ENCODE data around the gene TBCD. TPM values are rescaled to one million over a fixed set of nuclear protein-coding genes. Genes with fewer than 3 reads are reported as not detected.
"Not testable (repeated sequence)": the region's sequence is repeated elsewhere in the genome, so short reads cannot be mapped to it uniquely, and the experiment has no call there.

The TBCD gene
- total RNA-seq, 2 experiments from 2014 or later = 71.8 to 75.3 TPM

DNA sequence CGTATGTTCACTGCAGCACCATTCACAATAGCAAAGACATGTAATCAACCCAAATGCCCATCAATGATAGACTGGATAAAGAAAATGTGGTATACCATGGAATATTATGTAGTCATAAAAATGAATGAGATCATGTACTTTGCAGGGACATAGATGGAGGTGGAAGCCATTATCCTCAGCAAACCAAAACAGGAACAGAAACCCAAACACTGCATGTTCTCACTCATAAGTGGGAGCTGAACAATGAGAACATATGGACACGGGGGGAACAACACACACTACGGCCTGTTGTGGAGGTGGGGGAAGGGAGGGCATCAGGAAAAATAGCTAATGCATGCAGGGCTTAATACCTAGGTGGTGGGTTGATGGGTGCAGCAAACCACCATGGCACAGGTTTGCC, 237.2 kb downstream of the TBCD start:
- H3K27ac Mint-ChIP-seq; H3K27me3 Mint-ChIP-seq (ENCODE audit: low read depth); H3K4me3 Mint-ChIP-seq; intact Hi-C loops (cut with micrococcal nuclease); DNase-seq; CTCF ChIA-PET: not testable (repeated sequence)
- peaks cover 15% of the 10 kb centered on the region for H3K36me3 Mint-ChIP-seq (ENCODE audit: low read depth)
- peaks cover 22% of the 10 kb centered on the region for H3K4me1 Mint-ChIP-seq (ENCODE audit: low read depth)
- peaks cover 11% of the 10 kb centered on the region for H3K9me3 Mint-ChIP-seq

DNA sequence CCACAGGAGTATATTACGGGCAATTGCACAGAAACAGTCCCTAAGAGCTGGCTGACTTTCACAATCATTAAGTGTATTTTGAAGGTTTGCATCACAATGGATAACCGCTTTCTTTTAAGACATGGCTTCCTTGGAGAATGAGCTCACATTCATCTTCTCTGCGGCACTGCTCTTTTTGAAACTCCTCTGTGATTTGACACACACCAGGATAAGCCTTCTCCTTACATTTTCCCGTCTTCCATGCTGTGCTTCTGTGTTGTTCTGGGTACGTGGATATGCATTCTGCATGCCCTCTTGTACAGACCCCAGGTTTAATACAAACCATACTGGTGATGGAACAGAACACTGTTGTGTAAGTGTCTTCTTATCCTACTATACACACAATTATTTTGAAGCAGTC, 238.0 kb downstream of the TBCD start:
- H3K27me3 Mint-ChIP-seq (ENCODE audit: low read depth) = no peaks in the 10 kb centered on the region
- H3K9me3 Mint-ChIP-seq = peaks cover 11% of the 10 kb centered on the region
- intact Hi-C loops (cut with micrococcal nuclease) = no loop called here
- H3K4me1 Mint-ChIP-seq (ENCODE audit: low read depth) = peaks cover 20% of the 10 kb centered on the region
- H3K4me3 Mint-ChIP-seq = no peak overlapping the region
- no peak overlapping the region for H3K27ac Mint-ChIP-seq
- H3K36me3 Mint-ChIP-seq (ENCODE audit: low read depth) = peaks cover 15% of the 10 kb centered on the region
- DNase-seq = no peak
- CTCF ChIA-PET = interaction anchor here (1.0 kb wide), 1 partner anchor 97 kb away, joined by 3 read pairs; no protein-coding TSS in a partner anchor

DNA sequence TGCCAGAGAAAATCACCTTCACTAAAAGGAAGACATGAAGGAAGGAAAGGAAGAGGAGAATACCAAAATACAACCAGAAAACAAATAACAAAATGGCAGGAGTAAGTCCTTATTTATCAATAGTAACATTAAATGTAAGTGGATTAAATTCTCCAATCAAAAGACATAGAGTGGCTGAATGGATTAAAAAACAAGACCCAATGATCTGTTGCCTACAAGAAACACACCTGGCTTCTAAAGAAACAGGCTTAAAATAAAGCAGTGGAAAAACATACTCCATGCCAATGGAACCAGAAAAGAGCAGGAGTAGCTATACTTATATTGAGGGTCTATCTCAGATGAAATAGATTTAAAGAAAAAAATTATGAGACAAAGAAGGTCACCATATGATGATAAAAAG, 241.1 kb downstream of the TBCD start:
- Mint-ChIP-seq H3K27me3 (ENCODE audit: low read depth) (no peaks in the 10 kb centered on the region), H3K27ac (no peak overlapping the region), H3K4me1 (ENCODE audit: low read depth) (no peaks in the 10 kb centered on the region), H3K36me3 (ENCODE audit: low read depth) (peaks cover 19% of the 10 kb centered on the region), H3K9me3 (peaks cover 11% of the 10 kb centered on the region), H3K4me3 (no peak overlapping the region)
- no peak for DNase-seq
- CTCF ChIA-PET = no interaction called here
- intact Hi-C loops (cut with micrococcal nuclease) = no loop called here

Other genes with a start within 250 kb of the TBCD start
- gene FOXK2, start 232.3 kb upstream of the TBCD start, total RNA-seq = 10 to 100 TPM; 48.8 to 51.4 TPM
- gene WDR45B, start 103.6 kb upstream of the TBCD start, total RNA-seq = 10 to 100 TPM; 23.2 to 25.0 TPM
- under 1 TPM; 0.42 to 0.52 TPM for gene RAB40B, start 53.4 kb upstream of the TBCD start, total RNA-seq
- 10 to 100 TPM; 30.0 to 31.7 TPM for gene FN3KRP, start 35.4 kb upstream of the TBCD start, total RNA-seq
- gene FN3K, start 16.4 kb upstream of the TBCD start, total RNA-seq = 1 to 10 TPM; 1.3 to 1.8 TPM
- gene ZNF750, start 88.0 kb downstream of the TBCD start, total RNA-seq = not detected